ENCODE results near the gene CWF19L2.

CWF19L2 gene

GRCh38 chr11:107293677-107294344 is 163.8 kb downstream of the CWF19L2 start:
- no peak for DNase-seq (ENCODE audit: low read depth)

GRCh38 chr11:107282195-107282594 is 175.4 kb downstream of the CWF19L2 start:
- no peak for DNase-seq (ENCODE audit: low read depth)
